DLD1 (cell line): ENCODE measurements around the gene SREK1.

Experiments
- in situ Hi-C: cut with HindIII; loops from 2 replicates; pipeline ENCODE4 v1.10.0; 2017; ENCODE audit warnings: low sequenced_read_pairs

Gene SREK1

GRCh38 chr5:66161356-66161755, 17.3 kb downstream of the SREK1 start:
- in situ Hi-C loops, result no loop called here

GRCh38 chr5:66164044-66164790, 20.1 kb downstream of the SREK1 start:
- in situ Hi-C loops, result no loop called here

DNA sequence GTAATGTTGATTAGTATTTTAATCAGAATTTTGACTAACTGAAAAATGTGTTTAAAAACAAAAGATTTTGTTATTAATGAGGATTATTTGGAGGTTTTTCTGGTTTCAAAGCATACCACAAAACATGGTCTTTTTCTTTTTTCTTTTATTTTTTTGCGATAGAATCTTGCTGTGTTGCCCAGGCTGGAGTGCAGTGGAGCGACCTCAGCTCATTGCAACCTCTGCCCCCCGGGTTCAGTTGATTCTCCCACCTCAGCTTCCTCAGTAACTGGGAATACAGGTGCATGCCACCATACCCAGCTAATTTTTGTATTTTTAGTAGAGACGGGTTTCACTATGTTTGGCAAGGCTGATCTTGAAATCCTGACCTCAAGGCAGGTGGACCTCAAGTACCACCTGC, 24.1 kb downstream of the SREK1 start:
- in situ Hi-C loops, result no loop called here

DNA sequence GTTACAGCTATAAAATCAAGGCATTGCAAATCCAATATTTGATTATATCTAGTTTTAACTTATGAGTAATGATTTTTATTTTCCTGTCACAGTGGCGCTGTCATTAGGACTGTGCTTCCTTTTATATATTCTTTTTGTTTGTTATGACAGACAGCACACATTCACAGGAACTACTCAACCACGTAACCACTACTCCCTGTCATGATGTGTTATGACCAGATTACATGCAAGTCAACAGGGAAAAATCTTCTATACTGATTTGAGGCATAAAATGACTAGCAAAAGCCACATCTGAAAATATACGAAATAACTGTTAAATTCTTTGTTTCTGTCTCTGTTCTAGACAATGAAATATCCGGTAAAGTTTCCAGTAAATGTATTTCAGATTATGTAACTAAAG, 25.4 kb downstream of the SREK1 start:
- in situ Hi-C loops, result no loop called here

- in situ Hi-C loops, result no loop called here
These were observed 26.3 kb downstream of the SREK1 start for GRCh38 chr5:66170195-66170919.

- in situ Hi-C loops, result no loop called here
These were observed 27.5 kb downstream of the SREK1 start for GRCh38 chr5:66171349-66172344.

GRCh38 chr5:66174338-66174737, 30.2 kb downstream of the SREK1 start:
- in situ Hi-C loops, result no loop called here

- in situ Hi-C loops, result no loop called here
These were observed 34.7 kb downstream of the SREK1 start for GRCh38 chr5:66178799-66179198.

DNA sequence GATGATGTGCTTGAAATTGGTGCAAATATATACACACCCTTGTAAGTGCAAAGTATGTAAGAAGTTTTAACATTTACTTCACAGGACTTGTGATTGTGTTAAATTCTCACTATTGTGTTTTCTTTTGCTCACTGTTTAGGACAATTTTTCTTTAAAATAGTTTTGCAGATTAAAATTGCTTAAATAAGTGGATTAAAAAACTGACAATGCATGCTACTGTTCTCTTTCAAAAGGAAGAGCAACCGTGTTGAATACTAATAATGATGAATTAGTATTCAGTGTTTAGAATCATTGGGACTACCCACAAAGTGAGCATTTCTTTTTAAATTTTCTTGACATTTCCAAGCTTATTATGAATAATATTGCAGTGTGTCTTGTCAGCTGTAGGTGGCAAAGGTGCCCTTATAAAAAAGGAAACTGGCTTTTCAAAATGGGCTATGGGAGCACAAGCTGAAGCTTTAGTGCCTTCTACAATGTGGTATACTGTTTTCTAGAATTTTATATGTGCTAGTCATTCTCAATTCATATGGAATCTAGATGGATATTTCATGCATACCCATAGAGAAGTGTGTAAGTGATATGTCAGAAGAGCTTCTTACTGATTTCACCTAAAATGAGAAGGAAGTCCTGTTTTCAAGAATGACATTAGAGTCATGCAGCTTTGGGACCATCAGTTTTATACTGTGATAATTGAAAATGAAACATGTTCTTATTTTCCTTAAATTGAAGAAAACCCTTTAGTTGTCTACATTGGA, 35.4 kb downstream of the SREK1 start:
- in situ Hi-C loops, result no loop called here

DNA sequence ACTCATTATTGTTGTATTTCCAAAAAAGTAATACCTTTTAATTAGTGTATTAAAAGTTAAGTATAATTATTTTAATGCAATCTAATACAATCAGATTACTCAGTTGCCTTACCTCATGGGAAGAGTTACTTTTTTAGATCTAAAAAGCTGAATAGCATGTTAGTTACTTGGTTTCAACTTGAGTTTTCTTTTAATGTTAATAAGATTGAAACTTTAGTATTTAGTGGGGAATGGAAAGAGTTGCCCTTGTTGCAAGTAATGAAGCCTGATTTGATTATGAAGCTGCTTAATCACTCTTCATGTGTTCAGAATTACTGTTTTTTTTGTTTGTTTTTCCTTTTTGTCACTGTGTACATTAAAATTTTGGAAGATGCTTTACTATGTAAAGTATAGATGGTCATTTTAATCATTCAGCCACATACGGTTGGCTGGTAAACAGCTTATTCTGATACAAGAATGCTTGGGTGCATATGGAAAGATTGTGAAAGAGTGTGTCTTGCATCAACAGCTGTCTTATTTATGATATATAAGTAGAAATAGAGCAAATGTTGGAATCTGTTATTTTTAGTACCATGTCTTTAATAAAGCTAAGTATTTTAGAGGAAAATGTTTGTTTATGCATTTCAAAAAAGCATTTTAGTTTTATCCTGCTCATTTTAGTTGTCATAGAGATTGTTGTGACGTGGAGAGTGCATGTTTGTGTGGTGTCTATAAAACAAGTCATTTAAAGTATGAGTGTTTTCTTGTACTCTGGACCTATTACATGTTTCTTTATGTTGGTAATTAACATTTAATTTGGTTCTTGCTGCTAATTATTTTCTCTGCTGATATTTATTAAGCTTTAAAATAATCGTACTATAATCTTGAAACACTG, 36.4 kb downstream of the SREK1 start:
- in situ Hi-C loops, result no loop called here

- in situ Hi-C loops, result no loop called here
These were observed 42.0 kb downstream of the SREK1 start for GRCh38 chr5:66186108-66186507.

GRCh38 chr5:66193419-66193818, 49.3 kb downstream of the SREK1 start:
- in situ Hi-C loops, result no loop called here

DNA sequence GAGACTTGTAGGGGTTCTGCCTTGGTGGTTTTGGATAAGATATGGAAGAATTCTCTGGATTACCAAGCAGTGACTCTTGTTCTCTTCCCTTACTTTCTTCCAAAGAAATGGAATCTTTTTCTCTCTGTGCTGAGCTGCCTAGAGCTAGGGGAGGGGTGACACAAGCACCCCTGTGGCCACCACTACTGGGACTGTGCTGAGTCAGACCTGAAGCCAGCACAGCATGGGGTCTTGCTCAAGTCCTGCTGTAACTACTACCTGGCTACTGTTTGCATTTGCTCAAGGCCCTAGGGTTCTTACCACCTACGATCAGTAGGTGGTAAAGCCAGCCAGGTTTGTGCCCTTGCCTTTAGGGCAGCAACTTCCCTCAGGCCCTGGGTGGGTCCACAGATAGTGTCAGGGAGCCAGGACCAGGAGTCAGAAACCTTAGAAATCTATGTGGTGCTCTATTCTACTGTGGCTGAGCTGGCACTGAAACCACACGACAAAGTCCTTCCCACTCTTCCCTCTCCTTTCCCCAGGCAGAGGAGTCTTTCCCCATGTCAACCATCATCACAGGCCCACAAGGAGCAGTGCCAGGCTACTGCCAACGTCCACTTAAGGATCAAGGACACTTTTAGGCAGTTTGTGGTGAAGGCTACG, 53.8 kb downstream of the SREK1 start:
- in situ Hi-C loops, result no loop called here

- in situ Hi-C loops, result no loop called here
These were observed 54.7 kb downstream of the SREK1 start for GRCh38 chr5:66198837-66199236.

GRCh38 chr5:66203531-66203930, 59.4 kb downstream of the SREK1 start:
- in situ Hi-C loops, result no loop called here

- in situ Hi-C loops, result no loop called here
These were observed 62.4 kb downstream of the SREK1 start for GRCh38 chr5:66206465-66206864.

DNA sequence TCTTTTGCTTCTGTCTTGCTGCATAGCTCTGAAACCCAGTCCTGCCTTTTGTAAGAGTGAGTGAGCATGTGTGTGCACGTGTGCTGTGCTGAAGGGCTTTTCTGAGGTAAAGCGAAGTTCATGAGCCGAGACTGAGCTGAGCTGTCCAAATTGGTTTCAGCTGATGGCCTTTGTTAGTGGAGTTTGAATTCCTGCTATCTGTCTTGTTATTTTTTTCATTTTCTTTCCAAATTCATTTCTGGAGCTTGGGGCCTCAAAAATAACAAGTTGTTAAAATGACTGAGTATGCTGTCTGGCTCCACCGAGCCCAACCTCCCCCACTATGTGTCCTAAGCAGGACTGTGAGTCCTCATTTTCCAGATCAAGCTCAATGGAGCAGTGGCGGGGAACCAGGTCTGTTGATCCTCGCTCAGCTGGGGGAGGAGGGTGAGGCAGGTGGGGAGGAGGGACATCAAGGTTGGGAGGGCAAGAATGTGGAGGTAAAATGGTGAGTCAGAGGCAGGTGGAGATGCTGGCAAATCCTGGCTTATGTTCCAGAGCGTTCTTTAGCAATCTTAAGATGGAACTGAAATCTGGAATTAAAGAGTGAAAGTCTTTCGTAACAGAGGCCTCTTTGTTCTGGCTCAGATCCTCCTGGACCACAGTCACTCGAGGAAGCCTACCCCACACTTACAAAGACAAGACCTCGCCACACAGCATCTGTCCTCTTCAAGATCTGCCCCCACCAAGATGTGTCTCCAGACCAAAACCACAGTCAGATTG, 63.9 kb downstream of the SREK1 start:
- in situ Hi-C loops, result no loop called here

DNA sequence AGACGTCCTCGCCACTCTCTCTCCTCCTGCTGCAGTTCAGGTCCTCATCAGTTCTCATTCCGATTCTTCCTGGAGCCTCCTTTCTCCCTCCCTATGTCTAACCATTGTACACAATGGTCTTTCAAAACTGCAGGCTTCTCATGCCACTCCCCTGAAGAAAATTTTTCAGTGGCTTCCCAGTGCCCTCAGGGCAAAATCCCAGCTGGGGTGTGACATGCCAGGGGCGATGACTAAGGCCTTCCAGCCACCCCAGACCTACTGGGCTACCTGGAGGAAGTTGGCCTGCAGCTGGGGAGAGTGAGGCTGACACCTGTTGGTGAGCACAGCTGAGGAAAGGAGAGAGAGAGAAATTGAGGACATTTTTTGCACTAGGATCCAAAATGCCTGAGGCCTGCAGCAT, 65.2 kb downstream of the SREK1 start:
- in situ Hi-C loops, result no loop called here
